Nephron progenitor cell (in vitro differentiated cells): ENCODE results near the gene ABI3BP.

Experiments used
- DNase-seq: peaks from one replicate; pipeline ENCODE4 v3.0.0; 2021
- H3K27ac Mint-ChIP-seq: 2 replicates; pipeline ENCODE4 v1.8.0; 2021; ENCODE audit warnings: mild to moderate bottlenecking, moderate library complexity, mixed read lengths
- H3K27me3 Mint-ChIP-seq: 2 replicates; pipeline ENCODE4 v1.8.0; 2021; ENCODE audit warnings: mild to moderate bottlenecking, low read depth, mixed read lengths; ENCODE audit not compliant: poor library complexity
- H3K36me3 Mint-ChIP-seq: 2 replicates; pipeline ENCODE4 v1.8.0; 2021; ENCODE audit warnings: low read depth, mixed read lengths
- H3K4me1 Mint-ChIP-seq: 2 replicates; pipeline ENCODE4 v1.8.0; 2021; ENCODE audit warnings: mixed read lengths
- H3K4me3 Mint-ChIP-seq: 2 replicates; pipeline ENCODE4 v1.8.0; 2021; ENCODE audit warnings: mild to moderate bottlenecking, moderate library complexity, mixed read lengths
- H3K9me3 Mint-ChIP-seq: 2 replicates; pipeline ENCODE4 v1.8.0; 2021; ENCODE audit warnings: mild to moderate bottlenecking, moderate library complexity, mixed read lengths
- CTCF ChIP-seq: fragments of 200-600 bp; sonication (generic); IDR thresholded peaks from 2 replicates; pipeline ENCODE4 v1.5.0; 2021; ENCODE audit warnings: antibody characterized with exemption

Gene ABI3BP

GRCh38 chr3:100966049-100966491 lies 27.2 kb downstream of the ABI3BP start:
- Mint-ChIP-seq H3K4me3 (no peak overlapping the region), H3K27ac (no peak overlapping the region), H3K36me3 (no peaks in the 10 kb centered on the region), H3K27me3 (no peaks in the 10 kb centered on the region), H3K9me3 (no peaks in the 10 kb centered on the region), H3K4me1 (no peaks in the 10 kb centered on the region)
- TF ChIP-seq CTCF = no peak
- no peak for DNase-seq

- Mint-ChIP-seq H3K4me1 (no peaks in the 10 kb centered on the region), H3K27me3 (no peaks in the 10 kb centered on the region), H3K27ac (no peak overlapping the region), H3K36me3 (no peaks in the 10 kb centered on the region), H3K9me3 (peaks cover 17% of the 10 kb centered on the region), H3K4me3 (no peak overlapping the region)
- no peak for TF ChIP-seq CTCF
- DNase-seq = no peak
Measured at GRCh38 chr3:100963041-100963440, 30.2 kb downstream of the ABI3BP start.

GRCh38 chr3:100957261-100957986 lies 35.8 kb downstream of the ABI3BP start:
- Mint-ChIP-seq H3K4me1 (no peaks in the 10 kb centered on the region), H3K27ac (no peak overlapping the region), H3K27me3 (peaks cover 3% of the 10 kb centered on the region), H3K9me3 (peaks cover 17% of the 10 kb centered on the region), H3K36me3 (no peaks in the 10 kb centered on the region), H3K4me3 (no peak overlapping the region)
- TF ChIP-seq CTCF = no peak
- no peak for DNase-seq

GRCh38 chr3:100956276-100956675 lies 36.9 kb downstream of the ABI3BP start:
- peaks cover 3% of the 10 kb centered on the region for H3K27me3 Mint-ChIP-seq
- H3K4me1 Mint-ChIP-seq = no peaks in the 10 kb centered on the region
- no peak for TF ChIP-seq CTCF
- no peak overlapping the region for H3K4me3 Mint-ChIP-seq
- H3K9me3 Mint-ChIP-seq = peaks cover 17% of the 10 kb centered on the region
- no peak for DNase-seq
- no peaks in the 10 kb centered on the region for H3K36me3 Mint-ChIP-seq
- H3K27ac Mint-ChIP-seq = no peak overlapping the region

- no peak overlapping the region for H3K4me3 Mint-ChIP-seq
- TF ChIP-seq CTCF = no peak
- H3K4me1 Mint-ChIP-seq = no peaks in the 10 kb centered on the region
- peaks cover 3% of the 10 kb centered on the region for H3K27me3 Mint-ChIP-seq
- DNase-seq = no peak
- H3K36me3 Mint-ChIP-seq = no peaks in the 10 kb centered on the region
- no peak overlapping the region for H3K27ac Mint-ChIP-seq
- peaks cover 11% of the 10 kb centered on the region for H3K9me3 Mint-ChIP-seq
Measured at GRCh38 chr3:100954990-100955389, 38.2 kb downstream of the ABI3BP start.
